ENCODE data around the gene LACTB. TPM values are rescaled to one million over a fixed set of nuclear protein-coding genes. Genes with fewer than 3 reads are reported as not detected.

LACTB gene
- total and polyA plus RNA-seq, 2 of the 13 experiments (the other 11 are each of a cell fraction or from before 2014, with no cell fraction given) = 14.8 to 23.0 TPM

DNA sequence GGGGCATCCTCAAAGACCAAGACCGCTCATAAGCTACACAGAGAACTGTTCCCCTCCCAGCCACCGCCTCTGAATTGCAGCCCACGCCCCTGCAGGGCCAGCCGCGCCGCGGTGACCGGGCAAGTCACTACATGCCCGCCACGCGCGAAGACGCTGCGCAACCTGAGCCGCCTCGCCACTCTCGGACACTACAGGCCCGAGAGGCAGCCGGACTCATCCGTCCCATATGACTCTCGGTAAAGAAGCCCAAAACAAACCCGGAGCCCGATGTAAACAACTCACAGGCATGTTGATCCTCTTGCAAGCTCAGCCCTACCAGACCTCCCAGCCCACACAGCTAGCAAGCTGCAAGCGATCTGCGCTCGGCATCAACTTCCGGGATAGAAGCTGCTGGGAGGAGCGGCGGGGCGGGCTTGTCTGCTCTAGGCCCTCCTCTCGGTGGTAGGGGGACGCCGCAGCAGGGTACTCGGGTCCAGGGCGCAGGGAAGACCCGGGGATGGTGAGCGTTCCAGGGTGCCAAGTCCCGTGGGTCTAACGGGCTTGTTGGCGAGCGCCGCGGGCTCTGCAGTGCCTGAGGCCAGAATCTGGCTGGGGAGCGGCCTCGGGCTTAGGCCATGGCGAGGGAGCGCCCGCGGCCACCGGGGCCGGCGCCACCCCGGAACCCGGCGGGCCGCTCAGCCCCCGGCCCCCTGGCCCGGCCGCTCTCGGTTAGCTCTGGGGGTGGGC, 35.6 kb downstream of the LACTB start, which contains the start of gene RPS27L (continued):
- TF ChIP-seq DZIP1 (CRISPR knock-in tag; IDR thresholded peaks at IDR 0.05) (peak; percentile 85; the same call in 1 of the 2 replicates), ARID5B (CRISPR knock-in tag; IDR thresholded peaks at IDR 0.05) (peak; percentile 65; the same call in 1 of the 2 replicates), ZNF350 (CRISPR knock-in tag; IDR thresholded peaks at IDR 0.05; ENCODE audit: borderline replicate concordance, low read depth) (peak; percentile 64), CCDC6 (CRISPR knock-in tag; IDR thresholded peaks at IDR 0.05) (0 out of 2 replicates have a peak, but pooled peaks have one; percentile 25), ZBTB43 (CRISPR knock-in tag; conservative IDR thresholded peaks at IDR 0.05) (0 out of 2 replicates have a peak, but pooled peaks have one; percentile 60), SNRNP70 (IDR thresholded peaks at IDR 0.05; ENCODE audit: low read depth, low read length) (no peak), GMEB1 (CRISPR knock-in tag; IDR thresholded peaks at IDR 0.05; ENCODE audit: borderline replicate concordance) (peak; percentile 69; the same call in 1 of the 2 replicates), ZNF800 (CRISPR knock-in tag; IDR thresholded peaks at IDR 0.05) (peak; percentile 46; the same call in 1 of the 2 replicates)

Data from HepG2 (cell line).